NCI-H2196 treated with DMSO at 0.1 percent for 48 hours (cell line): ENCODE data around the gene SEC22A.
A peak's percentile ranks its signal among the peaks of the same experiment; 100 is the strongest.
"Not testable (repeated sequence)": the region's sequence is repeated elsewhere in the genome, so short reads cannot be mapped to it uniquely, and the experiment has no call there.

ENCODE experiments used
- DNase-seq: peaks from one replicate; lab custom pipeline; 2025; ENCODE audit not compliant: unreplicated experiment; lab: John Stamatoyannopoulos, UW

Gene SEC22A

GRCh38 chr3:123169930-123170329 lies 31.8 kb upstream of the SEC22A start:
- DNase-seq = no peak

GRCh38 chr3:123180791-123181190 lies 21.0 kb upstream of the SEC22A start:
- no peak for DNase-seq

- DNase-seq = no peak
Observed at GRCh38 chr3:123186695-123187094, 15.0 kb upstream of the SEC22A start.

GRCh38 chr3:123188058-123188457 lies 13.7 kb upstream of the SEC22A start:
- DNase-seq = no peak

- DNase-seq = no peak
Observed at GRCh38 chr3:123193448-123194101, 8.2 kb upstream of the SEC22A start.

GRCh38 chr3:123194552-123194951 lies 7.2 kb upstream of the SEC22A start:
- no peak for DNase-seq

- no peak for DNase-seq
Observed at GRCh38 chr3:123198372-123198771, 3.4 kb upstream of the SEC22A start.

- DNase-seq = no peak
Observed at GRCh38 chr3:123201223-123201556, 553 bp upstream of the SEC22A start.

GRCh38 chr3:123202451-123202850 lies 708 bp downstream of the SEC22A start:
- no peak for DNase-seq

GRCh38 chr3:123218990-123219389 lies 17.2 kb downstream of the SEC22A start:
- DNase-seq = no peak

- not testable (repeated sequence) for DNase-seq
Observed at GRCh38 chr3:123221369-123221768, 19.6 kb downstream of the SEC22A start.

- no peak for DNase-seq
Observed at GRCh38 chr3:123225016-123225415, 23.3 kb downstream of the SEC22A start.

- no peak for DNase-seq
Observed at GRCh38 chr3:123226549-123226948, 24.8 kb downstream of the SEC22A start.

GRCh38 chr3:123229145-123229544 lies 27.4 kb downstream of the SEC22A start:
- no peak for DNase-seq

- DNase-seq = no peak
Observed at GRCh38 chr3:123236902-123237301, 35.2 kb downstream of the SEC22A start.

GRCh38 chr3:123239186-123239585 lies 37.4 kb downstream of the SEC22A start:
- DNase-seq = not testable (repeated sequence)

- DNase-seq = no peak
Observed at GRCh38 chr3:123239756-123240155, 38.0 kb downstream of the SEC22A start.

- DNase-seq = no peak
Observed at GRCh38 chr3:123244128-123244527, 42.4 kb downstream of the SEC22A start.

- no peak for DNase-seq
Observed at GRCh38 chr3:123246866-123247265, 45.1 kb downstream of the SEC22A start.

- DNase-seq = no peak
Observed at GRCh38 chr3:123256256-123256655, 54.5 kb downstream of the SEC22A start.

GRCh38 chr3:123258359-123258758 lies 56.6 kb downstream of the SEC22A start:
- DNase-seq = no peak

GRCh38 chr3:123258811-123259420 lies 57.2 kb downstream of the SEC22A start:
- peak; percentile 71 for DNase-seq

GRCh38 chr3:123261666-123262065 lies 59.9 kb downstream of the SEC22A start:
- no peak for DNase-seq
